H1 (cell line): ENCODE data around the gene FGFBP2. TPM values are rescaled to one million over a fixed set of nuclear protein-coding genes. Genes with fewer than 3 reads are reported as not detected.
A peak's percentile ranks its signal among the peaks of the same experiment; 100 is the strongest.

Experiments used
- CTCF ChIA-PET: fragments of 300-600 bp; sonication (Branson Sonifier 250); formaldehyde crosslinking; loops from one replicate; lab custom pipeline; 2021; ENCODE audit not compliant: partially characterized antibody; lab: Charles Lee
- POLR2A ChIA-PET: fragments of 300-600 bp; sonication (Branson Sonifier 250); formaldehyde crosslinking; loops from one replicate; lab custom pipeline; 2021; ENCODE audit warnings: inconsistent platforms; ENCODE audit not compliant: partially characterized antibody; lab: Charles Lee
- DNase-seq, 2 experiments: peaks; one replicate each; pipeline versions ENCODE4 v3.0.0 to v3.0.0-alpha.2; 2010 to 2022; ENCODE audit warnings: low spot score in 2 of 2, low read depth in 1 of 2, mixed read lengths in 1 of 2
- FAIRE-seq: peaks from 2 replicates; lab custom pipeline; 2011; peaks lifted over from hg19 to GRCh38; lab: Jason Lieb, UNC
- H2AFZ ChIP-seq: 2 replicates; pipeline ENCODE4 v1.8.1; 2012; ENCODE audit warnings: low read length, inconsistent platforms
- H2AK5ac ChIP-seq: 2 replicates; pipeline ENCODE4 v1.6.1; 2013; ENCODE audit warnings: low read depth, low read length
- H2BK120ac ChIP-seq: replicated peaks from 2 replicates; pipeline ENCODE3; 2013; ENCODE audit warnings: low read depth, low read length, inconsistent platforms
- H2BK12ac ChIP-seq: 2 replicates; pipeline ENCODE4 v1.6.1; 2013; ENCODE audit warnings: low read depth, low read length
- H2BK15ac ChIP-seq: 2 replicates; pipeline ENCODE4 v1.6.1; 2013; ENCODE audit warnings: low read length
- H2BK20ac ChIP-seq: 2 replicates; pipeline ENCODE4 v1.6.1; 2013; ENCODE audit warnings: low read length
- H2BK5ac ChIP-seq: 2 replicates; pipeline ENCODE4 v1.6.1; 2013; ENCODE audit warnings: low read depth, low read length
- H3K14ac ChIP-seq: 2 replicates; pipeline ENCODE4 v1.6.1; 2013; ENCODE audit warnings: inconsistent platforms; ENCODE audit not compliant: insufficient read length
- H3K18ac ChIP-seq: 2 replicates; pipeline ENCODE4 v1.6.1; 2013; ENCODE audit warnings: low read length; ENCODE audit errors: extremely low read depth
- H3K23ac ChIP-seq: 2 replicates; pipeline ENCODE4 v1.6.1; 2013; ENCODE audit warnings: inconsistent platforms; ENCODE audit not compliant: insufficient read length
- H3K23me2 ChIP-seq: 2 replicates; pipeline ENCODE4 v1.6.1; 2013; ENCODE audit warnings: low read depth, low read length
- H3K27ac ChIP-seq: 2 replicates; pipeline ENCODE4 v1.6.1; 2011; ENCODE audit warnings: low read depth, low read length, inconsistent platforms
- H3K27me3 ChIP-seq, 4 experiments: replicated peaks in 1 of 4; 1 replicate in 1 of 4; 2 replicates in 3 of 4; pipeline versions ENCODE4 v1.6.1 to v1.8.1; 2011 to 2013; ENCODE audit warnings: low read length in 3 of 4, mild to moderate bottlenecking in 3 of 4, inconsistent platforms in 2 of 4, mixed read lengths in 2 of 4, moderate library complexity in 1 of 4; ENCODE audit not compliant: control insufficient read depth in 3 of 4, insufficient read depth in 3 of 4; ENCODE audit errors: extremely low read depth in 1 of 4
- H3K36me3 ChIP-seq, 4 experiments: 2 replicates each; pipeline versions ENCODE4 v1.6.1 to v1.8.1; 2011 to 2013; ENCODE audit warnings: mild to moderate bottlenecking in 4 of 4, low read length in 3 of 4, moderate library complexity in 2 of 4, control low read depth in 1 of 4, inconsistent platforms in 1 of 4; ENCODE audit not compliant: insufficient read depth in 4 of 4, control insufficient read depth in 2 of 4
- H3K4ac ChIP-seq: replicated peaks from 2 replicates; pipeline ENCODE3; 2013; ENCODE audit warnings: low read length, low read depth, mixed read lengths, inconsistent platforms; ENCODE audit not compliant: insufficient read length
- H3K4me1 ChIP-seq, 4 experiments: replicated peaks in 1 of 4; 1 replicate in 1 of 4; 2 replicates in 3 of 4; pipeline versions ENCODE4 v1.6.1 to v1.8.1; 2011 to 2013; ENCODE audit warnings: low read length in 3 of 4, inconsistent platforms in 2 of 4, mixed read lengths in 1 of 4; ENCODE audit not compliant: insufficient read depth in 4 of 4, control insufficient read depth in 3 of 4
- H3K4me2 ChIP-seq, 2 experiments: 2 replicates each; pipeline versions ENCODE4 v1.6.1 to v1.8.1; 2011 to 2013; ENCODE audit warnings: low read depth in 2 of 2, low read length in 2 of 2, control low read depth in 1 of 2, inconsistent platforms in 1 of 2, mild to moderate bottlenecking in 1 of 2; ENCODE audit not compliant: insufficient read depth in 1 of 2
- H3K4me3 ChIP-seq, 4 experiments: fragments of 200-600, 300-600 bp in 1 of 4; sonication (generic), shearing (Covaris generic), sonication (Bioruptor Twin) in 1 of 4; 2 replicates each; pipeline versions ENCODE4 v1.5.1 to v1.8.1; 2011 to 2016; ENCODE audit warnings: low read length in 4 of 4, low read depth in 3 of 4, control low read depth in 2 of 4, inconsistent platforms in 2 of 4, mild to moderate bottlenecking in 2 of 4, mixed read lengths in 1 of 4, moderate library complexity in 1 of 4; ENCODE audit not compliant: insufficient read depth in 2 of 4; ENCODE audit errors: extremely low read depth in 1 of 4
- H3K56ac ChIP-seq: replicated peaks from 2 replicates; pipeline ENCODE3; 2013; ENCODE audit warnings: low read depth, mild to moderate bottlenecking, mixed read lengths, low read length, inconsistent platforms; ENCODE audit not compliant: insufficient read length
- H3K79me1 ChIP-seq: 2 replicates; pipeline ENCODE4 v1.6.1; 2013; ENCODE audit warnings: low read depth, low read length, control low read depth
- H3K79me2 ChIP-seq, 2 experiments: 2 replicates each; pipeline versions ENCODE4 v1.6.1 to v1.8.1; 2012 to 2013; ENCODE audit warnings: low read length in 2 of 2, mild to moderate bottlenecking in 2 of 2, inconsistent platforms in 1 of 2; ENCODE audit not compliant: insufficient read depth in 2 of 2, control insufficient read depth in 1 of 2
- H3K9ac ChIP-seq, 4 experiments: replicated peaks in 1 of 4; 1 replicate in 1 of 4; 2 replicates in 3 of 4; pipeline versions ENCODE4 v1.6.1 to v1.8.1; 2011 to 2013; ENCODE audit warnings: low read depth in 3 of 4, low read length in 3 of 4, control low read depth in 2 of 4, mild to moderate bottlenecking in 2 of 4, moderate library complexity in 2 of 4, inconsistent platforms in 1 of 4; ENCODE audit errors: extremely low read depth in 1 of 4
- H3K9me3 ChIP-seq, 2 experiments: 2 replicates each; pipeline versions ENCODE4 v1.6.1 to v1.8.1; 2012 to 2013; ENCODE audit warnings: mild to moderate bottlenecking in 2 of 2, moderate library complexity in 2 of 2, control low read depth in 1 of 2, inconsistent platforms in 1 of 2, low read depth in 1 of 2, low read length in 1 of 2, mixed read lengths in 1 of 2; ENCODE audit not compliant: insufficient read depth in 2 of 2
- H4K20me1 ChIP-seq, 2 experiments: replicated peaks in 1 of 2; 2 replicates each; pipeline versions ENCODE3 to v1.8.1; 2011 to 2013; ENCODE audit warnings: inconsistent platforms in 2 of 2, low read length in 2 of 2, mild to moderate bottlenecking in 1 of 2; ENCODE audit not compliant: insufficient read depth in 2 of 2, control insufficient read depth in 1 of 2
- H4K5ac ChIP-seq: 2 replicates; pipeline ENCODE4 v1.6.1; 2013; ENCODE audit warnings: low read length, low read depth, mixed read lengths, inconsistent platforms; ENCODE audit not compliant: insufficient read length
- H4K8ac ChIP-seq: 2 replicates; pipeline ENCODE4 v1.8.0; 2013; ENCODE audit warnings: mild to moderate bottlenecking, moderate library complexity, low read length, inconsistent platforms; ENCODE audit not compliant: insufficient read depth; ENCODE audit errors: extremely low read depth
- H4K91ac ChIP-seq: replicated peaks from 2 replicates; pipeline ENCODE3; 2013; ENCODE audit warnings: low read length, mixed read lengths, inconsistent platforms; ENCODE audit not compliant: insufficient read length
- CEBPB ChIP-seq: IDR thresholded peaks from 2 replicates; pipeline ENCODE4 v1.6.1; 2012; ENCODE audit warnings: low read depth, low read length
- CHD1 ChIP-seq: IDR thresholded peaks from 2 replicates; pipeline ENCODE4 v1.6.1; 2012; ENCODE audit warnings: low read depth, low read length, improper control_type of control experiment
- CREB1 ChIP-seq: IDR thresholded peaks from 2 replicates; pipeline ENCODE4 v1.6.1; 2012; ENCODE audit warnings: inconsistent platforms
- CTCF ChIP-seq, 3 experiments: IDR thresholded peaks; 1 replicate in 2 of 3; 2 replicates in 1 of 3; pipeline versions ENCODE4 v1.5.1 to v1.6.1; 2011; ENCODE audit warnings: low read length in 3 of 3, mild to moderate bottlenecking in 3 of 3, inconsistent platforms in 2 of 3, low read depth in 1 of 3, moderate library complexity in 1 of 3; ENCODE audit not compliant: insufficient read depth in 1 of 3; ENCODE audit errors: control extremely low read depth in 1 of 3
- JUN ChIP-seq: IDR thresholded peaks from 2 replicates; pipeline ENCODE4 v1.6.1; 2011; ENCODE audit warnings: low read depth, mild to moderate bottlenecking, improper control_type of control experiment, low read length
- KDM5A ChIP-seq: fragments of 200-600 bp; IDR thresholded peaks from 2 replicates; pipeline ENCODE4 v1.7.1; 2012; ENCODE audit warnings: mild to moderate bottlenecking, low read length, inconsistent platforms, mixed read lengths
- POLR2AphosphoS5 ChIP-seq: IDR thresholded peaks from 2 replicates; pipeline ENCODE4 v1.6.1; 2011; ENCODE audit warnings: low read depth, low read length
- RAD21 ChIP-seq, 2 experiments: IDR thresholded peaks in 1 of 2; conservative IDR thresholded peaks in 1 of 2; 2 replicates each; pipeline ENCODE4 v1.6.1; 2011; ENCODE audit warnings: low read depth in 2 of 2, low read length in 2 of 2, improper control_type of control experiment in 1 of 2, inconsistent platforms in 1 of 2, mild to moderate bottlenecking in 1 of 2, moderate library complexity in 1 of 2
- SIRT6 ChIP-seq: IDR thresholded peaks from one replicate; pipeline ENCODE4 v1.7.1; 2012; ENCODE audit warnings: low read length, inconsistent platforms
- TEAD4 ChIP-seq: IDR thresholded peaks from 2 replicates; pipeline ENCODE4 v1.6.1; 2012; ENCODE audit warnings: low read depth, low read length, inconsistent platforms, mixed read lengths
- WGBS, 2 experiments: shearing (Covaris generic) in 1 of 2; methylation state at CpG; one replicate each; pipeline versions ENCODE4 v1.1.6 to v1.1.7; 2013 to 2015; ENCODE audit warnings: low lambda C conversion rate in 2 of 2, mixed read lengths in 2 of 2, inconsistent platforms in 1 of 2, low coverage in 1 of 2, missing lambda C conversion rate in 1 of 2; ENCODE audit not compliant: insufficient replicate concordance in 2 of 2, insufficient coverage in 1 of 2, insufficient read length in 1 of 2; ENCODE audit errors: extremely low coverage in 1 of 2, missing lambda C conversion rate in 1 of 2; 5-methylcytosine and 5-hydroxymethylcytosine counted together
- polyA plus RNA-seq, 7 experiments: library from polyadenylated mRNA; depleted of rRNA in 3 of 7; stranded (reverse) in 5 of 7; unstranded in 2 of 7; fragments of >200 nt in 5 of 7; fragments of 200-250 nt in 2 of 7; gene quantifications; 1 replicate in 5 of 7; 2 replicates in 1 of 7; 4 replicates in 1 of 7; pipeline versions ENCODE4 v1.2.1 to v1.2.3, GENCODE V29; 2011 to 2013; ENCODE audit warnings: missing spikeins in 2 of 7, mixed read lengths in 2 of 7
- total RNA-seq: library from RNA; stranded (reverse); fragmentation: NEBNext Ultra II Directional; extraction: Animal tissue kit (Norgen Biotek cat#: 25700); gene quantifications from 2 replicates; pipeline ENCODE4 v1.2.1, GENCODE V29; 2021

FGFBP2 gene
- total and polyA plus RNA-seq, 2 of the 8 experiments (the other 6 are each of a cell fraction or from before 2014, with no cell fraction given): 0.15 TPM; not detected in 1

GRCh38 chr4:15956179-15956850 lies 6.7 kb downstream of the FGFBP2 start:
- H3K27me3 ChIP-seq: no peaks in the 10 kb centered on the region
- no peaks in the 10 kb centered on the region for H3K79me2 ChIP-seq
- ChIA-PET CTCF (interaction anchor here (0.6 to 2.5 kb wide), 54 partner anchors 10 to 886 kb away, joined by 3 to 114 read pairs (median 4); partner anchors contain the start of gene FGFBP1), POLR2A (interaction anchor here (0.7 to 1.1 kb wide), 3 partner anchors 74 to 150 kb away, joined by 3 to 4 read pairs (median 4); no protein-coding TSS in a partner anchor)
- no peak overlapping the region for H2BK5ac ChIP-seq
- peak in 1 of 2 experiments; percentile 92 for DNase-seq
- peaks cover 0 to 4% (median under 1%) of the 10 kb centered on the region in 4 experiments; a peak in 2 of 7 replicates for H3K4me1 ChIP-seq
- no peak overlapping the region for H2BK120ac ChIP-seq
- no peak overlapping the region; the same call in 1 of the 2 replicates for H2BK15ac ChIP-seq
- H4K20me1 ChIP-seq: no peaks in the 10 kb centered on the region
- no peak overlapping the region for H4K5ac ChIP-seq
- no peaks in the 10 kb centered on the region for H3K36me3 ChIP-seq
- no peak overlapping the region for H2AK5ac ChIP-seq
- no peaks in the 10 kb centered on the region for H3K79me1 ChIP-seq
- H3K4me2 ChIP-seq: no peak overlapping the region
- no peak overlapping the region for H3K23ac ChIP-seq
- 63% methylated on average over 9 of the region's 9 CpGs; no CpG with 5 or more reads in 1 of the 2 experiments for WGBS, 2 experiments
- peaks cover 0 to 13% of the 10 kb centered on the region in 2 experiments; a peak in 2 of 4 replicates for H3K9me3 ChIP-seq
- H3K56ac ChIP-seq: no peak overlapping the region
- no peak overlapping the region for H3K4ac ChIP-seq
- H4K8ac ChIP-seq: no peak overlapping the region
- no peak overlapping the region for H4K91ac ChIP-seq
- no peak overlapping the region for H3K4me3 ChIP-seq
- H2AFZ ChIP-seq: no peak overlapping the region
- H3K23me2 ChIP-seq: no peaks in the 10 kb centered on the region
- peak; percentile 97 for FAIRE-seq
- H2BK20ac ChIP-seq: no peak overlapping the region
- no peak overlapping the region for H3K9ac ChIP-seq
- no peak overlapping the region for H2BK12ac ChIP-seq
- no peak overlapping the region for H3K14ac ChIP-seq
- H3K18ac ChIP-seq: no peak overlapping the region
- no peak overlapping the region for H3K27ac ChIP-seq
- TF ChIP-seq CREB1 (peak; percentile 42; the same call in 1 of the 2 replicates), SIRT6 (no peak), CEBPB (no peak), TEAD4 (peak; percentile 60; the same call in 1 of the 2 replicates), KDM5A (no peak), CHD1 (no peak), CTCF (IDR thresholded peaks at IDR 0.05; ENCODE audit: control extremely low read depth in 1 of 3, insufficient read depth in 1 of 3, low read depth in 1 of 3, low read length in 3 of 3) (peak; percentile 74 to 98 (median 97)), POLR2AphosphoS5 (no peak), RAD21 (IDR thresholded peaks at IDR 0.05 in 1 of 2, conservative IDR thresholded peaks at IDR 0.05 in 1 of 2; ENCODE audit: low read depth in 2 of 2, low read length in 2 of 2) (peak; percentile 99), JUN (no peak)
